ACC112 (cell line): ENCODE results near the gene RHBDF2.
A peak's percentile ranks its signal among the peaks of the same experiment; 100 is the strongest.
"Not testable (repeated sequence)": the region's sequence is repeated elsewhere in the genome, so short reads cannot be mapped to it uniquely, and the experiment has no call there.

Experiments used
- H2AFZ ChIP-seq: fragments of 200-600 bp; sonication (generic); one replicate; pipeline ENCODE4 v1.6.0; 2017; ENCODE audit warnings: antibody characterized with exemption, low read length; ENCODE audit not compliant: unreplicated experiment
- H3K27ac ChIP-seq: fragments of 200-600 bp; sonication (generic); 2 replicates; pipeline ENCODE4 v1.5.1; 2014; ENCODE audit warnings: low read depth, mild to moderate bottlenecking, antibody characterized with exemption, low read length, moderate library complexity
- H3K27me3 ChIP-seq: fragments of 200-600 bp; sonication (generic); 2 replicates; pipeline ENCODE4 v1.6.1; 2014; ENCODE audit warnings: mild to moderate bottlenecking, antibody characterized with exemption, low read length, moderate library complexity, mixed read lengths; ENCODE audit not compliant: insufficient read depth
- H3K36me3 ChIP-seq: fragments of 200-600 bp; sonication (generic); 2 replicates; pipeline ENCODE4 v1.6.1; 2016; ENCODE audit warnings: mild to moderate bottlenecking, antibody characterized with exemption, low read length, moderate library complexity, mixed read lengths; ENCODE audit not compliant: insufficient read depth
- H3K4me1 ChIP-seq: fragments of 200-600 bp; sonication (generic); one replicate; pipeline ENCODE4 v1.6.1; 2016; ENCODE audit warnings: low read length, mixed read lengths; ENCODE audit not compliant: insufficient read depth, unreplicated experiment, control insufficient read depth
- H3K4me3 ChIP-seq: fragments of 200-600 bp; sonication (generic); 2 replicates; pipeline ENCODE4 v1.5.1; 2014; ENCODE audit warnings: mild to moderate bottlenecking, low read depth, low read length
- H3K79me2 ChIP-seq: fragments of 200-600 bp; sonication (generic); one replicate; pipeline ENCODE4 v1.6.0; 2016; ENCODE audit warnings: low read length; ENCODE audit not compliant: control insufficient read depth, unreplicated experiment, insufficient read depth

RHBDF2 gene

GRCh38 chr17:76537578-76538280 lies 36.5 kb upstream of the RHBDF2 start, which contains the start of gene CYGB:
CYGB (minus strand) TSS chr17:76537709; CDS start chr17:76537542, 167 bp downstream.
- Histone ChIP-seq H3K79me2 (peaks cover 5% of the 10 kb centered on the region), H3K27me3 (no peaks in the 10 kb centered on the region), H3K27ac (peak within 1 kb of the TSS; percentile 23; the same call in 1 of the 2 replicates), H3K4me3 (peak within 1 kb of the TSS; percentile 81), H3K4me1 (peaks cover 33% of the 10 kb centered on the region), H2AFZ (no peak within 1 kb of the TSS), H3K36me3 (no peaks in the 10 kb centered on the region)

GRCh38 chr17:76537288-76537577 lies 36.0 kb upstream of the RHBDF2 start:
- Histone ChIP-seq H3K27ac (peak overlapping the region; percentile 23; the same call in 1 of the 2 replicates), H3K27me3 (no peaks in the 10 kb centered on the region), H3K79me2 (peaks cover 5% of the 10 kb centered on the region), H3K4me3 (peak overlapping the region; percentile 81), H3K36me3 (no peaks in the 10 kb centered on the region), H3K4me1 (peaks cover 37% of the 10 kb centered on the region), H2AFZ (no peak overlapping the region)

- Histone ChIP-seq H2AFZ (no peak overlapping the region), H3K79me2 (peaks cover 5% of the 10 kb centered on the region), H3K27me3 (no peaks in the 10 kb centered on the region), H3K4me1 (peaks cover 42% of the 10 kb centered on the region), H3K4me3 (peak overlapping the region; percentile 81), H3K27ac (peak overlapping the region; percentile 23; the same call in 1 of the 2 replicates), H3K36me3 (no peaks in the 10 kb centered on the region)
Observed at GRCh38 chr17:76536511-76537287, 35.5 kb upstream of the RHBDF2 start.

- Histone ChIP-seq H3K27me3 (no peaks in the 10 kb centered on the region), H3K27ac (peak overlapping the region; percentile 23; the same call in 1 of the 2 replicates)
Observed at GRCh38 chr17:76535788-76536510, 34.7 kb upstream of the RHBDF2 start.

GRCh38 chr17:76534831-76535732 lies 33.9 kb upstream of the RHBDF2 start:
- H3K79me2 ChIP-seq = peaks cover 5% of the 10 kb centered on the region
- peaks cover 50% of the 10 kb centered on the region for H3K4me1 ChIP-seq
- no peaks in the 10 kb centered on the region for H3K27me3 ChIP-seq
- peak overlapping the region; percentile 24; the same call in 1 of the 2 replicates for H3K27ac ChIP-seq
- H3K36me3 ChIP-seq = no peaks in the 10 kb centered on the region
- H2AFZ ChIP-seq = no peak overlapping the region
- peak overlapping the region; percentile 81; the same call in 1 of the 2 replicates for H3K4me3 ChIP-seq

More at GRCh38 chr17:76535788-76536510, 34.7 kb upstream of the RHBDF2 start:
- H3K4me3 ChIP-seq = peak overlapping the region; percentile 81
- H3K36me3 ChIP-seq = no peaks in the 10 kb centered on the region
- H3K4me1 ChIP-seq = peaks cover 46% of the 10 kb centered on the region
- peaks cover 5% of the 10 kb centered on the region for H3K79me2 ChIP-seq
- no peak overlapping the region for H2AFZ ChIP-seq

GRCh38 chr17:76533640-76534359 lies 32.6 kb upstream of the RHBDF2 start:
- peaks cover 62% of the 10 kb centered on the region for H3K4me1 ChIP-seq
- H3K79me2 ChIP-seq, H2AFZ ChIP-seq, H3K27ac ChIP-seq, H3K36me3 ChIP-seq, H3K27me3 ChIP-seq, H3K4me3 ChIP-seq: not testable (repeated sequence)

GRCh38 chr17:76532072-76532651 lies 30.9 kb upstream of the RHBDF2 start:
- Histone ChIP-seq H3K27me3 (no peaks in the 10 kb centered on the region), H3K79me2 (peaks cover 5% of the 10 kb centered on the region), H3K4me3 (no peak overlapping the region), H3K4me1 (peaks cover 77% of the 10 kb centered on the region), H3K36me3 (no peaks in the 10 kb centered on the region), H3K27ac (peak overlapping the region; percentile 98), H2AFZ (no peak overlapping the region)

GRCh38 chr17:76531486-76532038 lies 30.3 kb upstream of the RHBDF2 start:
- peaks cover 5% of the 10 kb centered on the region for H3K79me2 ChIP-seq
- H3K27ac ChIP-seq = peak overlapping the region; percentile 98
- H2AFZ ChIP-seq = no peak overlapping the region
- H3K36me3 ChIP-seq = no peaks in the 10 kb centered on the region
- peaks cover 76% of the 10 kb centered on the region for H3K4me1 ChIP-seq
- no peak overlapping the region for H3K4me3 ChIP-seq
- H3K27me3 ChIP-seq = no peaks in the 10 kb centered on the region

GRCh38 chr17:76530811-76531485 lies 29.7 kb upstream of the RHBDF2 start:
- H3K79me2 ChIP-seq = peaks cover under 1% of the 10 kb centered on the region
- H2AFZ ChIP-seq = no peak overlapping the region
- no peak overlapping the region for H3K4me3 ChIP-seq
- no peaks in the 10 kb centered on the region for H3K36me3 ChIP-seq
- H3K27ac ChIP-seq = peak overlapping the region; percentile 98
- H3K27me3 ChIP-seq = no peaks in the 10 kb centered on the region
- peaks cover 70% of the 10 kb centered on the region for H3K4me1 ChIP-seq
